MV-4-11 (cell line): ENCODE measurements around the gene SPSB3.

Source experiments
- DNase-seq: peaks from one replicate; lab custom pipeline; 2025; lab: John Stamatoyannopoulos, UW

The SPSB3 gene

DNA sequence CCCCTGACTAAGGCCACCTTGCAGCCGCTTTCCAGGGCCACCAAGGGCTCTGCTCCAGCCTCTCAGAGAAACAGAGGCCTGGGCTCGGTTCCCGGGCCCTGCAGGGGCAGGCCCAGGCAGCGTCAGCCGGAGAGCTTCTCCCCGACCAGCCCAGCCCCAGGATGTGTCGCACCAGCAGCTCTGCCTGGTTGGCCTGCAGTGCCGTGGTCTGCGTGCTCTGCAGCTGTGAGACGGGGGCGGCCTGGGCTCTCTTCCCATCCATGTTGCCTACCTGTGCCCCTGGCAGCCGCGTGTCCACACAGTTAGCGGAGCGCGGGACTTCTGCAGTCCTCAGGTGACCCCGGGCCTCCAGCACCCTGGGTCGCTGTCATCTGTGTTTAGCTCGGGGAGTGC lies 6.3 kb upstream of the SPSB3 start:
- DNase-seq, result no peak

DNA sequence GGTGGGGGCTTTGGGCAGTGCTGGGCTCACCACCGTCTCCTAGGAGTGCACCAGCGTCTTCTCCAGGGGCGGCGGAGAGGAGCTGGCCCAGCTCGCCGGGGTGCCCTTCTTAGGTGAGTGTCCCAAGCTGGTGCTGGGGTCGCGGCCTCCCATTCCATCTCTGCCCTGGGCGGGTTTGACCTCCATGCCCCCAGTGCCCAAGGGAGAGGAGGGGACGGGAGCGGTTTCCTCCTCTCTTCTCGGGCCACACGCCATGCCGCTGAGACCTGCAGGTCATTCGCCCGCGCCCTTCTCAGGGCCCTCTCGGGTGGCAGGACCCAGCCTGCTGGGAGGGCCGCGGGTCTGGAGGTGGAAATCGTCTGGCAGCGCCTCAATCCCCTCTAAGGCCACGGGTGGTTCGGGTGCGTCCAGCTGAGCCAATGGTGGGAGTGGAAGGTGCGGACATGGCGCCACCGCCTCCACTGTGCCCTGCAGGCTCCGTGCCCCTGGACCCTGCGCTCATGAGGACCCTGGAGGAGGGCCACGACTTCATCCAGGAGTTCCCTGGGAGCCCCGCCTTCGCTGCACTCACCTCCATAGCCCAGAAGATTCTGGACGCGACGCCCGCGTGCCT lies 5.8 kb upstream of the SPSB3 start:
- no peak for DNase-seq

DNA sequence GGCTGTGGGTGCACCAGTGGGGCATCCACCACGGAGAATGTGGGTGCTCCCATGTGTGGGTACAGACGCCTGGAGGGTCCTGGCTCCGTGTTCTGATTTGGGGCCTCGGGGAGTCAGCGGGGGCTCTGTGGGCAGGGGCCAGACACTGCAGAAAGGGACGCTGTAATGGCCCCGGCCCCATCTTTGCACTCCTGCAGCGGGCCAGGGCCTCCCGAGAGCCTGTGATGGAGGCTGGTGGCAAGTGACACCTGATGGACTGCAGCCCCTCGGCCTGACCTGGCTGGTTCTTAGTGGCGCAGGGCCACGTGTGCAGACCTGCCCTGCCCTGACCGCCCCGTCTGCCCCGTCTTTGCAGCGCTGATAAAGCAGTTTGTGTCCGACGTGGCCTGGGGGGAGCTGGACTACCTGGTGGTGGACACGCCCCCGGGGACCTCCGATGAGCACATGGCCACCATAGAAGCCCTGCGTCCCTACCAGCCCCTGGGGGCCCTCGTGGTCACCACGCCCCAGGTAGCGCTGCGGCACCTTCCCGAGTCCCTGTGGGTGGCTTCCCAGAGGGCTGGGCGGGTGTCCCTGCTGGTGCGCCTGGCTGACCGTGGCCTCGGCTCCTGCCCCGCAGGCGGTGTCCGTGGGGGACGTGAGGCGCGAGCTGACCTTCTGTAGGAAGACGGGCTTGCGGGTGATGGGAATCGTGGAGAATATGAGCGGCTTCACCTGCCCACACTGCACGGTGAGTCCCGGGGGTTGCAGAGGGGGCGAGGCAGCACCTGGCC lies 5.1 kb upstream of the SPSB3 start:
- DNase-seq, result no peak

DNA sequence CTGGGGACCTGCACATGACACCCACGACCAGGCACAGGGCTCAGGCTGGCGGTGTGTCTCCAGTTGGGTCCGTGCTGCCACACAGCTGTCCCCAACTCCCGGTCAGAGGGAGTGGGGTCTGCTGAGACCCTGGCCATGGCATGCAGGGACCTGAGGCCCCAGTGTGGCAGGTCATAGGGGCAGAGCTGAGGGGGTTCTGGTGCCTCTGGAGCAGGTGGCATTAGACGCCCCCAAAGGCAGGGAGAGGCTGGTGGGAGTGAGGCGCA lies 4.6 kb upstream of the SPSB3 start:
- no peak for DNase-seq

DNA sequence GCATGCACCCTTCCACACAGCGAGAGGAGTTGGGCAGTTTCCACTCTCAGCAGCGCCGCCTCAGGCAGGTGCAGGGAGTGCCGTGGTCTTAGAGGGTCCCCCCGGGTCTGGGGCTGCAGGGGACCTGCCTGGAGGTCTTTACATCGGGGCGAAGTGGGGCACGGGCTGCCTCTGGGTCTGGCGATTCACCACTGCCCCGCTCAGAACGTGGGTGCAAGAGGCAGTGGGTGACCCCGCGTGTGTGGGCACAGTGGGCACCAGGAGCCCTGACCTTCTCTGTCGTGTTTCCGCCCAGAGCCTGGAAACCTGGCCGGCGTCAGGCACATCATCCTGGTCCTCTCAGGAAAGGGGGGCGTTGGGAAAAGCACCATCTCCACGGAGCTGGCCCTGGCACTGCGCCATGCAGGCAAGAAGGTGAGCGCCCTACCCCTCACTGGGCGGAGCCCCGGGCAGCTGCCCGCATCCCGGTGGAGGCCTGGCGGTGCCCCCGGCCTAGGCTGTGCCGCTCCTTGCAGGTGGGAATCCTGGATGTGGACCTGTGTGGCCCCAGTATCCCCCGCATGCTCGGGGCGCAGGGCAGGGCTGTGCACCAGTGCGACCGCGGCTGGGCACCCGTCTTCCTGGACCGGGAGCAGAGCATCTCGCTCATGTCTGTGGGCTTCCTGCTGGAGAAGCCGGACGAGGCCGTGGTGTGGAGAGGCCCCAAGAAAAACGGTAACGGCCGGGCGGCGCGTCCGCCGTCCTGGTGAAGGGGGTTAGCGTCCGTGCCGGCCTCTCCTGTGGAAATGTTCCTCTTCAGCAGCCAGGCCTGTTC lies 4.1 kb upstream of the SPSB3 start:
- DNase-seq, result no peak

DNA sequence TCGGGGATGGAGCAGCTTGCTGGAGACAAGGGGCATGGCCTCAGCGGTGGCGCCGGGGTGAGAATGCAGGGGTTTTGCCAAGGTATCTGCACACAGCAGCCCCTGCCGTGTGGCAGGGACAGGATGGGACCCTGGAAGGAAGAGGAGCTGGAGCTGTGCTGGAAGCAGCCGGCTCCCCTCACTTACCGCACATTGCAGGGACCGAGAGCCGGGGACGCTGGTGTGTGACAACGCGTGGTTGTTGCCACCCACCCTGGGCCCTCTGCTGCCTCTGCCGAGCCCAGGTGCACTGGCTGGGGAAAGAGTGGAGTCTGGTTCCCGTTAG lies 3.4 kb upstream of the SPSB3 start:
- no peak for DNase-seq

DNA sequence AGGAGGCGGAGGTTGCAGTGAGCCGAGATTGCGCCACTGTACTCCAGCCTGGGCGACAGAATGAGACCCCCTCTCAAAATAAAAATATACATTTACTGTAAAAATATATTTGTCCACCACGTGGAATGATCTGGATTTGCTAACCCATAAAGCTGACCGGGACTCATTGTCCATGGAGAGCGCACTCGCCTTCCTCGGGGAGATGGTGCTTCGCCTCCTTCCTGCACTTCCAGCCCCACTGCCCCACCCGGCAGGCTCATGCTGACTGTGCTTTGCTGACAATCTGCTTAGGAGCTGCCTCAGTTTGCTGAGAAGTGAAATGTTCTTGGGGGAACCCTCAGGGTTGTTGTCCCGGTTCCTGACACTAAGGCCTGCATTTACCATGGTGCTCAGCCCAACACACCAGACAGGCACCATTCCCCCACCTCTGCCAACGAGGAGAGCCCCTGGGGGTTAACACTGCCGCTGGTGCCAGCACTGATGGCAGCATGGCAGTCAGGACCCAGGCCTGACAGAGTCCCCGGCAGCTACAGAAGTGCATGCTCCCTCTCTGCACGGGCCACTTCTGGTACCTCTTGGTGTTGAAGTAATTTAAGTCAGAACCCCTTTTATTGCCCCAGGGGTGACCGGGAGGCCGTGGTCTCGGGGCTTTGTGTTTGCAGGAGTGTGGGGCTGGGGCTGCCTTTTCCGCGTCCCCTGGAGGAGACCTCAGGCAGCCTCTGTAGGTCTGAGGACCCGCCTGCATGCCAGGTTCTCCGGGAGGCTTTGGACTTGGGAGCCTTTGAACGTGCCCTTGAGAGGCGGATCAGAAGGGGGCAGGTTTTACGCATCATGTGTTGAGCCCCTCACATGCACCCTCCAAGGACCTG lies 2.8 kb upstream of the SPSB3 start:
- DNase-seq, result no peak

DNA sequence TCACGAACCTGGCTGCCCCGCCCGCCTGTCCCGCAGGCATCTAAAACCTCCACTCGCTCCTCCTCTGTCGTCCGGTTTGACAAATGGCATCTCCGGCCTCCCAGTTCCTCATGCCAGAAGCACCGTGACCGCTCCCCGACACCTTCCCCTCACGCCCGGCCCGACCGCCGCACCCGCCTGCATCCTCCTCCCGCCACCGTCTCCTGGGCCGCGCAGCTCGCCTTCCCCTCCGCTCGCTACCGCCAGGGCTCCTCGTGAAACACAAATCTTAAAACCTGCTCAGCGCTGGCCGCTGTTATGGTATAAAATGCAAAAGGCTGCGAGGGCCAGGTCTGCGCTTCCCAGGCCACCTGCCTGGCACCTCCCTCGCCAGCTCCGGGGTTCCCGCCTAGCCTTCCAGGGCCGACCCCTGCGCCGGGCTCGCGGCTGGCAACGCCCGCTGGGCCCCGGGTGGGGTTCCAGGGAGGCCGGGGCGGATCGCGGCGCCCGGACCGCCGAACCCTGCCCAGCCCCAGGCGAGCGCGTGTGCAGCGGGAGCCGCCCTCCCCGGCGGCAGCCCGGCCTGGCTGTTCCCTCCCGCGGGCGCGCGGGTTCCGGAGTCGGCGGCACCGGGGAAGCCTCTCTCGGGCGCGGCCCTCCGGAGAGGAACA lies 488 bp downstream of the SPSB3 start:
- peak; percentile 26 for DNase-seq

DNA sequence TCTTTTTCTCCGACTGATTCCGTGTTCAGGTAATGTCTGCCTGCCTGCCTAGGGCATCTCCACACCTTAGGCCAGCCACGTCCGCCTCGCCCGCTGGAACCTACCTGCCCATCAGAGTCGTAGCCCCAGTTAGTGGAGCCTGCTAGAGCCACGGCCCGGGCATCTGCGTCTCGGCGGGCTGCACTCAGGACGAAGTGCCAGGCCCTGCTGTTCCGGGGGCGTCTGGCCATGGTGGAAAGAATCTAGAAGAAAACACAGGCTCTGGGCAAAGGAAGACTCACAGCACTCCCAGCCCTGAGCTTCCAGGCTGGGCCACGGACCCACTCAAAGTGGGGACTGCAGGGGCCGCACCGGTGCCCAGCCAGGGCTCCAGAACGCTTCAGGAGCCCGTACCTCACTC lies 1.1 kb downstream of the SPSB3 start:
- DNase-seq, result no peak

DNA sequence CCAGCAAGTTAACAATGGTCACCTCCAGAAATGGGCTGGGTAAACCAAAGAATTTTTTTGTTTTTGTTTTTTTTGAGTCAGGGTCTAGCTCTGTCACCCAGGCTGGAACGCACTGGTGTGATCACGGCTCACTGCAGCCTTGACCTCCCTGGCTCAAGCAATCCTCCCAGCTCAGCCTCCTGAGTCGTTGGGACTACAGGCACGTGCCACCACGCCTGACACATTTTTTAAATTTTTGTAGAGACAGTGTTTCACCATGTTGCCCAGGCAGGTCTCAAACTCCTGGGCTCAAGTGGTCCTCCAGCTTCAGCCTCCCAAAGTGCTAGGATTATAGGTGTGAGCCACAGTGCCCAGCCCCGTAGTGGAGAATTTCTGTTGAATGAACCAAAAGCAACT lies 1.7 kb downstream of the SPSB3 start:
- DNase-seq, result no peak

DNA sequence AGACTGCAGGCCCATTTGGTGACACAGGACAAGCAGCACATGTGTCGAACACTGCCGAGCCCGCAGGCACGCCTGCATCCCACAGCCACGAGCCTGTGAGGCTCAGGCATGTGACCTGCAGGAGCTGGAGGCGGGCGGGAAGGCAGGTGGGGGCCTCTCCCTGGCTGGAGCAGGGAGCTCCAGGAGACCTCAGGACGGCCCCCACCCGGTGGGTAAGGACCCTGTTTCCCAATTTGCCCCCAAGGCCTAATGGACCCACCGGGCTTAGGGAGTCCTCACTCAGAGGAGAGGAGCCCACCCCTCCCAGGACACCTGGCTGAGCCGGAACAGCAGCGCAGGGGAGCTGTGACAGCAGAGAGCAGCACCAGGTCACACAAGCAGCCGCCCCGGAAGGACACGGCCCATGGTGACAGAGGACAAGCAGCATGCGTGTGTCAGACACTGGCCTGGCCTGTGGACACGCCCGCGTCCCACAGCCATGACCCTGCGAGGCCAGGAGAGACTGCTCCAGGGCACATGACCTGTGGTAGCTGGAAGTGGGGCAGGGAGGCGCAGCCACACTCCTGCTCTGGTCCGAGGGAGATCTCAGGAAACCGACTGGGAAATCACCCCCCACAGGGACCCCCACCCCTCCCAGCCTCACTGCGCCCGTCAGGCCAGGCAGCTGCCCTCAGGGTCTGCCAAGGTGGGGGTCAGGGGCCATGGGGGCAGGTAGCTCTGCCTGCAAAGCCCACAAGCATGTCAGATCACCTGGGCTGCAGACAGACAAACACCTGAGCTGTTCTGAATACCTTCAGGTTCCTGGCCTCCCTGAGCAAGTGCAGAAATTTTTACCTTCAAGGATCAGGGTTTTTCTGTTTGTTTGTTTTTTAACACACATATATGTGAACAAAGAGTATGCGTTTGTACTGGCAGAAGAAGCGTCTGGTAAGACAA lies 2.4 kb downstream of the SPSB3 start:
- no peak for DNase-seq

DNA sequence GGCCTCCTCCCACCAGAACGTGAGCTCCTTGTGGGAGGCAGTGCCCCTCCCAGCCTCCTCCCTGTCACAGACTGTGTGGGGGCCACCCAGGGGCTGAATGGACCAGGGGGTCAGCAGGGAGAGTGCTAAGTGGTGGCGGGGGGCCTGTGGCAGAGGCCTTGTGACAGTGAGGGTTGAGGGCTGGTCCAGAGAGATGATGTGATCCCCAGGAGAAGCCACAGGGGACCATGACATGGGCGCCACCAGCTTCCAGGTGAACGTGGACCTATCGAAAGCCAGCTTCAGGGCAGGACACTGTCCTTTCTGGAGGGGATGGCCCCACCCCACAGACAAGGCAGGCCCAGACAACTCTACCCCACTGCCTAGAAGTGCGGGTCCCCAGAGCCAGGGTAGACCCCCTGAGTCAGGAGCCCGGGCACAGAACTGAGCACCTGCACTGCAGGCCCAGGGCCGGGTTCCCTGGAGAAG lies 3.1 kb downstream of the SPSB3 start:
- DNase-seq, result no peak

DNA sequence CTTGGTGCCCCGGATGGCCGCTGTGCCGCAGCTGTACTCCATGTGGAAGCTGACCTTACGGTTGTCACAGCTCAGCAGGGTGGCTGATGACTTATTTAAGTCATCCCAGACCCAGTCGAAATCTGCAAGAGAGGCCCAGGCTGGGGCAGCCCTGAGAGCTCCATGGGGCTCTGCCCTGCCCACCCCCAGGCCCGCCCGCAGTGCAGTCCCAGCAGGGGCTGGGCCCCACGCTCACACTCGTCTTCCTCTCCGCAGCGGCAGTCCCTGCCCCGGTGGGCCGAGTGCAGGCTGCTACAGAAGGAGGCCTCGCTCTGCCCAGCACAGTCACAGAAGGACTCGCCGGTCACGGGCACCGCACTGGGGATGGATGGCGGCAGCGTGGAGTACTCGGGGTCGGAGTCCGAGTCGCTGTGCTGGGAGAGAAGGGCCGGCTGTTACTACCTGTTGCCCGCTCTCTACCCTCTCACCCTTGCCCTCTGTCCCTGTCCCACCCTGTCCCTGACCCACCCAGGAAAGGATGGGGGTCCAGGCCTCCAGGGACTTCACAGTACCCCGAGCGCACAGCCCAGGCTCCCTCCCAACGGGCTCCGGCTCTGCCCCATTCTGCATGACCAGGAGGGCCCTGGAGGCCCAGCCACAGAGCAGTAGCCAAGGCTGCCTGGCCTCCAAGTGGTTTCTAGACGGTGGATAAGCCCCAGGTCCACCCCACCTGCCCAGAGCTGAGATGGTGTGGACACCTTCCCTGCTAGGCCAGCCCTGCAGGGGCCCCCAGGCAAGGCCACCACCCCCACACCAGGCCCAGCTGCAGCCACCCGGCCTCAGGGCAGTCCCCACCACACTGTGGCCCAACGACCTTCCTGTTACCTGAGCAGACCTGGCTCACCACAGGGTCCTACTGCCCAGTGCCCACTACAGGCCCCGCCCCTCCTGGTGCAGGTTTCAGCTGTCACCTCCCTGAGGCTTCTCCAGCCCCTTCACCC lies 3.9 kb downstream of the SPSB3 start:
- DNase-seq, result no peak

DNA sequence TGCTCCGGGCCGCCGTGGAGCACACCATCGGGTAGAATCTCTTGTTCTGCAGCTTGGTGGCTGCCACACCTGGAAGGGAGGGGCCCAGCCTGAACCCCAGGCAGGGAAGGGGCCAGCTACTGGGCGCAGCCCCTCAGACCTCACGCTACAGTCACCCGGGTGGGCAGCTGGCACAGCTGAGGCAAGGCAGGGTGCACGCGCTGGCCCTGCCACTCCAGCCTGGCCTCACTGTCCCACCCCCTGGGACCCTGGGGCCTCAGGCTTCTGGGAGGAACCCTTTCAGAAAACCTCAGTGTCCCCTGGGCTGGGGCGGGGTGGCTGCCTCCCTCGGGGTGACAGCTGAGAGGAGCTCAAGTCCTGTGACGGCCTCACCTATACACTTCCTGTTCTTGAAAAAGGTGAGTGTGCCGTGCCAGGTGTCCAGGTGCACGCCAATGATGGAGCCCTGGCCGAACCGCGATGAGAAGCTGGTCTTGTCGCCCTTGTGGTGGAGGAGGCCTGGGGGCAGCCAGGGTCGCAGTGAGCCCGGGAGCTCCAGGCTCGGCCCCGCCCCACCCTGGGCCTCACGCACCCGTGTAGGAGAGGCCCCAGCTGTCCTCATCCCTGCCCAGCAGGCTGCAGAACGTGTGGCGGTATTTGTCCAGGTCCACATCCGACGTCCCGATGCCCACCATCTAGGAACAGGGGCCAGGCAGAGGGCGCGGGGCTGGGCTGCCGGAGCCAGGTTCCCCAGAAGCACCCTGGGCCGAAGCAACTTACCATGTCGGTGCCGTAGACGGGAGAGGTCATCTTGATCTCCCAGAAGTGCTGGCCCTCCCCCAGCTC lies 4.8 kb downstream of the SPSB3 start:
- no peak for DNase-seq

DNA sequence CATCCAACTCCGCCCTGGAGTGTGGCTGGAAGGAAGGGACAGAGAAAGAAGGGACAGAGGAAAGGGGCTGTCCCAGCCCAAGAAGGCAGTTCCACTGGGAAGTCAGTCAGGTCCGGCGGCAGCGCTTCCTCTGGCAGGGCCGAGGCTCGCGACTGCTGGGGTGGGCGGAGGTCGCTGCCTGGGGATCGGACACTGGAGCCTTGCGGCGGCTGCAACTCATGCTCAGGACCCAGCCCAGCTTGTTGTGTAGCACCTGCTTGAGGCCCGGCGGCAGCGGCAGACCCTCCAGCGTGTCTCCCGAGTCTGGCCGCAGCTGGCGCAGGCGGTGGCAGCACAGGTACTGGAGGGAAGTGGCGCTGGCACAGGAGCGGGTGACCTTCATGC lies 5.4 kb downstream of the SPSB3 start:
- no peak for DNase-seq

DNA sequence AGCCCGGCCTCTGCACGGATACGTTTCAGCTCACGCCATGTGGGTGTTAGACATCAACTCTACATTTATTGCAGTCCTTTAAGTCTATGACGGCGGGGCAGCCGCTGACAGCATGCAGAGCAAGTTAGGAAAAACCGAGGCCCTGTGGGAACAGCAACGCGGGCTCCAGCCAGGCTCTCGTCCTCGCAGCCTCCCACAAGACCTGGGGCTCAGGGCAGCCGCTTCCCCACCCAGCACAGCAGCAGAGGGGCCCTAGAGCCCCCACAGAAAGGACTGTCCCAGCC lies 5.8 kb downstream of the SPSB3 start:
- DNase-seq, result no peak

DNA sequence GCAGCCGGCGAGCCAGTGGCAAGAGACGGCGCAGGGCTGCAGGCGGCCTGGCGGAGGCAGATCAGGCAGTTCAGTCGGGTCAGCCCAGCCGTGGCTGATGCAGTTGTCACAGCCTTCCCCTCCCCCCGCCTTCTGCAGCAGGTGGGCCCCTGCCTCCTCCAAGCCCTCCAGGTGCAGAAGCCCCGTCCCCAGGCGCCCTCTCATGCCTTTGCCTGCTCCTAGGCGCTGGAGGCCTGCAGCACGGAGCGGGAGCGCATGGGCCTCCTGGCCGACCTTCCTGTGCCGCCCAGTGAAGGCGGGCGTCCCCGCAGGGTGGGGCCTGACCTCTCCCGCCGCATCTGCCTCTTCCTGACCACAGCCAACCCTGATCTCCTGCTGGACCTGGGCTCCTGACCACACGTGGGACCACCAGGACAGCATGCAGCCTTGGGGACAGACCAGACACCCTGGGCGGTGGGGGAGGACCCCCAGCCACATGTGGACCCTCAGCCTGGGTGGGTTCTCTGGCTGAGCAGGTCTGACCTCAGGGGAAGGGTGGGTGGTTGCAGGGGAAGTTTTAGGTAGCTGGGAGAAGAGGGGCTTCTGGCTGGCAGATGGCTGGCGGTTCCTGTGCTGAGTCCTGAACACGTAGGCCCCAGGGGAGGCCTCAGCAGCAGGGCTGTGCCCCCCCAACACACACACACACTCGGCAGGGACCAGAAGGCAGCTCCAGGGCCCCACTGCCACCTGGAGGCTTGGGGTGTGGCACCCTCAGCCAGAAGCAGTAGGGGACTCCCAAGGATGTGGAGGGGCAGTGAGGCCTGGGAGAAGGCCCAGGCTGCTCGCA lies 6.3 kb downstream of the SPSB3 start:
- no peak for DNase-seq
